H1 (cell line): Measurements from ENCODE around the gene OR56A3. TPM values are rescaled to one million over a fixed set of nuclear protein-coding genes. Genes with fewer than 3 reads are reported as not detected.

Experiments used
- GTF2F1 ChIP-seq: IDR thresholded peaks from 2 replicates; pipeline ENCODE4 v1.6.1; 2012; ENCODE audit warnings: low read depth, low read length, improper control_type of control experiment, borderline replicate concordance
- KDM4A ChIP-seq: IDR thresholded peaks from one replicate; pipeline ENCODE4 v1.7.1; 2012; ENCODE audit warnings: low read depth, mild to moderate bottlenecking, moderate library complexity, low read length, inconsistent platforms; ENCODE audit not compliant: severe bottlenecking
- KDM5A ChIP-seq: fragments of 200-600 bp; IDR thresholded peaks from 2 replicates; pipeline ENCODE4 v1.7.1; 2012; ENCODE audit warnings: mild to moderate bottlenecking, low read length, inconsistent platforms, mixed read lengths
- TAF7 ChIP-seq: optimal IDR thresholded peaks from 2 replicates; pipeline ENCODE3; 2011; ENCODE audit warnings: low read depth, mild to moderate bottlenecking, inconsistent platforms, low read length, moderate library complexity, borderline replicate concordance
- polyA plus RNA-seq, 7 experiments: library from polyadenylated mRNA; depleted of rRNA in 3 of 7; stranded (reverse) in 5 of 7; unstranded in 2 of 7; fragments of >200 nt in 5 of 7; fragments of 200-250 nt in 2 of 7; gene quantifications; 1 replicate in 5 of 7; 2 replicates in 1 of 7; 4 replicates in 1 of 7; pipeline versions ENCODE4 v1.2.1 to v1.2.3, GENCODE V29; 2011 to 2013; ENCODE audit warnings: missing spikeins in 2 of 7, mixed read lengths in 2 of 7
- total RNA-seq: library from RNA; stranded (reverse); fragmentation: NEBNext Ultra II Directional; extraction: Animal tissue kit (Norgen Biotek cat#: 25700); gene quantifications from 2 replicates; pipeline ENCODE4 v1.2.1, GENCODE V29; 2021

The OR56A3 gene
- total and polyA plus RNA-seq, 2 of the 8 experiments (the other 6 are each of a cell fraction or from before 2014, with no cell fraction given) = not detected

DNA sequence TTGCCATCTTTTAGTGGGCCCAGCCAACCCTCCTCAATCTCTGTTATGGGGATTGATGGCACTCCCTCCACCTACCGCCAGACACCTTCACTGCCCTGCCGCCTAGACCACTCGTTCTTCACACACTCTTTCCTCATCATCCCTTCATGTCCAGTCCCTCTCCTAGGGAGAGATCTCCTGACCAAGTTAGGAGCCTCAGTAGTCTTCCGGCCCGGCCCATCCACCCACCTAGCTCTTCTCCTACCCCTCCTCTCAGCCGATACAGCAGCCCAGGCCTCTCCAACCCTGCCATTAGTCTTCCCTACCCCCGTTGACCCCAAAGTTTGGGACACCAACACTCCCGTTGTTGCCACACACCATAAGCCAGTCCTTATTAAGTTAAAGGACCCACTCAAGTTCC, 11.0 kb upstream of the OR56A3 start (continued):
- TF ChIP-seq GTF2F1 = no peak
- TF ChIP-seq KDM5A = no peak
- TF ChIP-seq KDM4A = no peak
- no peak for TF ChIP-seq TAF7
